Stomach (tissue), 9 donors: ENCODE data around the gene HEXD. TPM values are rescaled to one million over a fixed set of nuclear protein-coding genes. Genes with fewer than 3 reads are reported as not detected.

ENCODE experiments used
- DNase-seq, 2 donors: peaks; one replicate each; pipeline versions ENCODE4 v3.0.0 to v3.0.0-alpha.2; 2013 to 2019
- H3K27ac ChIP-seq, 5 donors: fragments of 200-600 bp in 4 of 5; sonication (generic) in 4 of 5; one replicate each; pipeline ENCODE4 v1.5.1; 2013 to 2019; ENCODE audit warnings: mild to moderate bottlenecking in 1 of 5, moderate library complexity in 1 of 5
- H3K27me3 ChIP-seq, 3 donors: fragments of 200-600 bp; sonication (generic); one replicate each; pipeline ENCODE4 v1.5.1; 2017 to 2019; ENCODE audit warnings: mixed run types in 1 of 3
- H3K36me3 ChIP-seq, 4 donors: fragments of 200-600 bp; sonication (generic); 1 replicate in 3 of 4; 2 replicates in 1 of 4; pipeline ENCODE4 v1.5.1; 2016 to 2019
- H3K4me1 ChIP-seq, 4 donors: fragments of 200-600 bp; sonication (generic); one replicate each; pipeline ENCODE4 v1.5.1; 2016 to 2019
- H3K4me3 ChIP-seq, 4 donors: fragments of 200-600 bp; sonication (generic) in 3 of 4; one replicate each; pipeline ENCODE4 v1.5.1; 2016 to 2019; ENCODE audit warnings: mild to moderate bottlenecking in 1 of 4
- H3K9me3 ChIP-seq, 4 donors: fragments of 200-600 bp; sonication (generic); one replicate each; pipeline ENCODE4 v1.5.1; 2016 to 2019
- EP300 ChIP-seq: sonication (generic); formaldehyde crosslinking; IDR thresholded peaks from one replicate; pipeline ENCODE4 v1.6.1; 2017; ENCODE audit warnings: antibody characterized with exemption
- POLR2A ChIP-seq, 4 donors: fragments of 450-650 bp; IDR thresholded peaks; one replicate each; pipeline ENCODE4 v1.6.1; 2016; ENCODE audit warnings: antibody characterized with exemption in 4 of 4, control low read depth in 2 of 4, mild to moderate bottlenecking in 1 of 4, moderate library complexity in 1 of 4
- POLR2AphosphoS5 ChIP-seq, 3 donors: sonication (generic); formaldehyde crosslinking; IDR thresholded peaks; one replicate each; pipeline ENCODE4 v1.6.1; 2016; ENCODE audit warnings: antibody characterized with exemption in 3 of 3
- WGBS, 5 donors: extraction: QIAGEN DNeasy Blood & Tissue Kit in 3 of 5; methylation state at CpG; one replicate each; pipeline versions ENCODE4 v1.1.5 to v1.1.7; 2013 to 2018; 5-methylcytosine and 5-hydroxymethylcytosine counted together
- intact Hi-C: fragments of 100-400 bp; cut with DNase I; formaldehyde crosslinking; loops from one replicate; pipeline ENCODE4 v1.15.1; 2023; ENCODE audit warnings: low total_unique reads
- polyA plus RNA-seq, 3 donors: library from polyadenylated mRNA; stranded (reverse); fragments of 200-250 nt; gene quantifications; one replicate each; pipeline ENCODE4 v1.2.3, GENCODE V29; 2013
- total RNA-seq, 5 donors: library from RNA; depleted of rRNA; stranded (reverse); fragments of >200 nt; gene quantifications; one replicate each; pipeline versions ENCODE4 v1.1.0 to v1.2.3, GENCODE V29; 2014 to 2016
- TF ChIP-seq, protein P1 (sequence below), 7 experiments: fragments of 450-650 bp in 4 of 7; fragments of 200-600 bp in 3 of 7; sonication (generic) in 3 of 7; IDR thresholded peaks; one replicate each; pipeline ENCODE4 v1.5.1; 2016 to 2019; ENCODE audit warnings: antibody characterized with exemption in 7 of 7, control low read depth in 2 of 7, mild to moderate bottlenecking in 1 of 7
- donor health status: healthy with polysubstance abuse.
- donor health status: Bipolar disorder and iron deficiency.
- donor health status: healthy.

The HEXD gene
- total and polyA plus RNA-seq, 8 donors = 13.8 to 212 (median 102) TPM

GRCh38 chr17:82412535-82413520, 5.3 kb upstream of the HEXD start:
- Histone ChIP-seq H3K36me3 (peaks cover 0 to 43% (median 31%) of the 10 kb centered on the region in 4 donors), H3K27ac (no peak overlapping the region), H3K4me1 (peaks cover 4 to 19% (median 15%) of the 10 kb centered on the region in 4 donors), H3K27me3 (no peaks in the 10 kb centered on the region), H3K4me3 (no peak overlapping the region), H3K9me3 (no peaks in the 10 kb centered on the region)
- DNase-seq = peak in 1 of 2 donors; percentile 48
- TF ChIP-seq POLR2AphosphoS5 (IDR thresholded peaks at IDR 0.05) (no peak), EP300 (no peak), POLR2A (IDR thresholded peaks at IDR 0.05) (no peak)
- TF ChIP-seq, protein P1, sequence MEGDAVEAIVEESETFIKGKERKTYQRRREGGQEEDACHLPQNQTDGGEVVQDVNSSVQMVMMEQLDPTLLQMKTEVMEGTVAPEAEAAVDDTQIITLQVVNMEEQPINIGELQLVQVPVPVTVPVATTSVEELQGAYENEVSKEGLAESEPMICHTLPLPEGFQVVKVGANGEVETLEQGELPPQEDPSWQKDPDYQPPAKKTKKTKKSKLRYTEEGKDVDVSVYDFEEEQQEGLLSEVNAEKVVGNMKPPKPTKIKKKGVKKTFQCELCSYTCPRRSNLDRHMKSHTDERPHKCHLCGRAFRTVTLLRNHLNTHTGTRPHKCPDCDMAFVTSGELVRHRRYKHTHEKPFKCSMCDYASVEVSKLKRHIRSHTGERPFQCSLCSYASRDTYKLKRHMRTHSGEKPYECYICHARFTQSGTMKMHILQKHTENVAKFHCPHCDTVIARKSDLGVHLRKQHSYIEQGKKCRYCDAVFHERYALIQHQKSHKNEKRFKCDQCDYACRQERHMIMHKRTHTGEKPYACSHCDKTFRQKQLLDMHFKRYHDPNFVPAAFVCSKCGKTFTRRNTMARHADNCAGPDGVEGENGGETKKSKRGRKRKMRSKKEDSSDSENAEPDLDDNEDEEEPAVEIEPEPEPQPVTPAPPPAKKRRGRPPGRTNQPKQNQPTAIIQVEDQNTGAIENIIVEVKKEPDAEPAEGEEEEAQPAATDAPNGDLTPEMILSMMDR (IDR thresholded peaks at IDR 0.05) = no peak
- WGBS, 5 donors = 79 to 88% (median 80%) methylated on average over 26 to 29 of the region's 29 CpGs
- intact Hi-C loops = loop anchor here (5.0 kb wide), 1 partner anchor 61 kb away; no protein-coding TSS in a partner anchor

DNA sequence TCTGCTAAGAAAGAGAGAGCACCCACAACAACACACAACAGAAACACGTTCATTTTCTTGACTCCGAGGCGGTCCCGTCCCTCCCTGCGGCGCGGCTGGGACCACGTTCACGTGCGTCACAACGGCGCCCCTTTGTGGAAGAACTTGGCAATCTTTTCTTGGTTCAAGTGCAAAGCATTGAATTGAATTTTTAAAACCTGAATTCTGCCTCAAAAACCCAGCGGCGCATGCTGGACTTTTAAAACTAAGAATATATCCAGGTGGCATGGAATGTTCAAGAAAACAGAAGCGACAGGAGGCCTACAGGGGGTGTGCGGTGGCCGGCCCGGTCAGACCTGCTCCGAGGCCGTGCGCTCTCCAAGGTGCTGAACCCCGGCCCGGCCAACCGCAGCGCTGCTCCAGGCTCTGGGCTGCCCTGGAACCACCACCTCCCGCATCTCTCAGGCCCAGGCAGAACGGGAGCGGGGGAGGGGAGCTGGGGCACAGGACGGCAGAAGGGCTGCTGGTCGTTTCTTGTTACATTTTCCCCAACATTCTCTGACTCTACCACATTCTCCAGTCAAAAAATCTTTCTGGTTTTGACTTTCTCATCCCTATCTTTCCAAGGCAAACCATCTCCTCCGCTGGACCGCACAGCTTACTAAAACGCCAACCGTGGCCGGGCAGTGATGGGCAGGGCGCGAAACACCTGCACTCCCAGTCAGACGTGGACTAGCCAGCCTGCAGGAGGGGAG, 3.4 kb upstream of the HEXD start:
- no peaks in the 10 kb centered on the region for H3K27me3 ChIP-seq
- no peak overlapping the region for H3K4me3 ChIP-seq
- WGBS, 5 donors = 29 to 37% (median 29%) methylated on average over 37 to 38 of the region's 38 CpGs
- peak; percentile 72 to 92 for DNase-seq
- peaks cover 6 to 31% (median 25%) of the 10 kb centered on the region in 4 donors for H3K4me1 ChIP-seq
- H3K36me3 ChIP-seq = peaks cover 0 to 27% (median 18%) of the 10 kb centered on the region in 4 donors
- H3K9me3 ChIP-seq = no peaks in the 10 kb centered on the region
- no peak overlapping the region for H3K27ac ChIP-seq
- no peak for TF ChIP-seq EP300
- TF ChIP-seq, protein P1 (IDR thresholded peaks at IDR 0.05) = peak in 4 of 7 experiments; percentile 3 to 55 (median 51)
- intact Hi-C loops = loop anchor here (5.0 kb wide), 1 partner anchor 62 kb away; no protein-coding TSS in a partner anchor

GRCh38 chr17:82415336-82415735, 2.8 kb upstream of the HEXD start:
- DNase-seq = no peak
- 91 to 97% (median 94%) methylated on average over 21 to 26 of the region's 26 CpGs for WGBS, 5 donors
- Histone ChIP-seq H3K4me3 (no peak overlapping the region), H3K36me3 (peaks cover 0 to 27% (median 14%) of the 10 kb centered on the region in 4 donors), H3K27ac (no peak overlapping the region), H3K4me1 (peaks cover 6 to 37% (median 27%) of the 10 kb centered on the region in 4 donors), H3K27me3 (no peaks in the 10 kb centered on the region), H3K9me3 (no peaks in the 10 kb centered on the region)
- TF ChIP-seq POLR2A (IDR thresholded peaks at IDR 0.05) (no peak), EP300 (no peak), POLR2AphosphoS5 (IDR thresholded peaks at IDR 0.05) (no peak)
- TF ChIP-seq, protein P1 (IDR thresholded peaks at IDR 0.05) = no peak
- intact Hi-C loops = no loop called here

DNA sequence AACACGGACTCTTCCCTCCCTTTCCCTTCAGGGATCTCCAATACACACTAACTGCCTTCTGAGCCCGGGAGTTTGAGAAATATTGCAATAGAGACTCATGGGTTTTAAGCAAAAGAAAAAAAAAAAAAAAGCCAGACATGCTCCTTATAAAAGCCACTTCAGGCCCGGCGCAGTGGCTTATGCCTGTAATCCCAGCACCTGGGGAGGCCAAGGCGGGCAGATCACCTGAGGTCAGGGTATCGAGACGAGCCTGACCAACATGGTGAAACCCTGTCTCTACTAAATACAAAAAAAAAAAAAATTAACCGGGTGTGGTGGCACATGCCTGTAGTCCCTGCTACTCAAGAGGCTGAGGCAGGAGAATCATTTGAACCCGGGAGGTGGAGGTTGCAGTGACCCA, 2.4 kb upstream of the HEXD start:
- peaks cover 6 to 37% (median 27%) of the 10 kb centered on the region in 4 donors for H3K4me1 ChIP-seq
- peaks cover 0 to 27% (median 17%) of the 10 kb centered on the region in 4 donors for H3K36me3 ChIP-seq
- no peak for DNase-seq
- H3K27ac ChIP-seq = no peak overlapping the region
- 90 to 98% (median 96%) methylated on average over 9 of the region's 9 CpGs for WGBS, 5 donors
- no peaks in the 10 kb centered on the region for H3K9me3 ChIP-seq
- H3K27me3 ChIP-seq = no peaks in the 10 kb centered on the region
- intact Hi-C loops = no loop called here
- TF ChIP-seq POLR2AphosphoS5 (IDR thresholded peaks at IDR 0.05) (no peak), EP300 (no peak)
- TF ChIP-seq, protein P1 (IDR thresholded peaks at IDR 0.05) = no peak
- no peak overlapping the region for H3K4me3 ChIP-seq
